Right renal pelvis (tissue), 4 donors: Measurements from ENCODE around the gene PRXL2B. TPM values are rescaled to one million over a fixed set of nuclear protein-coding genes. Genes with fewer than 3 reads are reported as not detected.
"Not testable (repeated sequence)": the region's sequence is repeated elsewhere in the genome, so short reads cannot be mapped to it uniquely, and the experiment has no call there.

ENCODE experiments used
- DNase-seq, 4 donors: peaks; one replicate each; pipeline ENCODE4 v3.0.0-alpha.2; 2013; ENCODE audit warnings: low read depth in 4 of 4, low spot score in 3 of 4, missing footprints in 1 of 4
- polyA plus RNA-seq, 4 donors: library from polyadenylated mRNA; unstranded; fragments of 120-200 nt; gene quantifications; one replicate each; pipeline ENCODE4 v1.2.1, GENCODE V29; 2013; ENCODE audit not compliant: insufficient read length in 4 of 4

Gene PRXL2B
- polyA plus RNA-seq, 4 donors, result 37.4 to 51.2 (median 39.9) TPM

GRCh38 chr1:2611031-2611501 is 24.5 kb downstream of the PRXL2B start:
- no peak for DNase-seq

- no peak for DNase-seq
Observed at GRCh38 chr1:2611621-2612437, 25.3 kb downstream of the PRXL2B start.

DNA sequence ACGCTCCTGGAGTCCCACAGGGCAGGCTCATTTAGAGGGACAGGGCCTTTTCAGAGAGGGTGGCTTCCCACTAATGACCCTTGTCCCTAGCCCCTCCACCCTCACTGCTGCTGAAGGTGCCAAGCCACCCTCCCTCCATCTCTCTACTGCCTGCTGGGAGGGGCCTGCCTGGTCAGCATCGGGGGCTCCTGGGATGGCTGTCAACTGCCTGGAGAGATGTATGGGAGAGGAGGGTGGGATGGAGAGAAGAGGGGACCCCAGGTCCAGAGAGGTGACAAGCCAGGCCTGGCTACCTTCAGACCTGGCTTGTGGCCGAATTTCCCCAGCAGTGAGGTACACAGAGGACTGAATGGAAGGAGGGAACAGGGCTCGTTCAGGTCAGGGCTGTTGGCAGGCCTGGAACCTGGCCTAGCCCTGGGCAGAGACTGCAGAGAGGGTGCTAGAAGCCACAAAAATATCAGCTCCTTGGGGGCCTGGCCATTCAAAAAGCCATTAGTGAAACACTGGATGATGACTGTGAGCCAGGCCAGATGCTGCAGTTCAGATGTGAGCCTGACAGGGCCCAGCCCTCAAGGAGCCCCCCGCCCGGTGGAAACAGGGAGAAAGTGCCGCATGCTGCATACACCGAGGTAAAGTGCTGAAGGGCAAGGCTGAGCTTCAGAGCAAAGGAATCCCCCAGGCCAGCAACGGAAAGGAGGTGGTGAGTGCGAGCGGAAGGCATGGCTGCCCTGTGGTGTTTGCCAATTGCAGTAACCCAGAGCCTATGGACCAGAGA is 26.2 kb downstream of the PRXL2B start:
- DNase-seq, result no peak

- DNase-seq, result no peak
Observed at GRCh38 chr1:2614145-2614544, 27.6 kb downstream of the PRXL2B start.

GRCh38 chr1:2617971-2618470 is 31.4 kb downstream of the PRXL2B start:
- no peak for DNase-seq

- no peak for DNase-seq
Observed at GRCh38 chr1:2623571-2624337, 37.2 kb downstream of the PRXL2B start.

GRCh38 chr1:2624735-2625300 is 38.2 kb downstream of the PRXL2B start:
- DNase-seq, result no peak

- DNase-seq, result no peak
Observed at GRCh38 chr1:2625311-2625710, 38.7 kb downstream of the PRXL2B start.

GRCh38 chr1:2625748-2626147 is 39.2 kb downstream of the PRXL2B start:
- DNase-seq, result not testable (repeated sequence)

GRCh38 chr1:2627746-2628145 is 41.2 kb downstream of the PRXL2B start:
- DNase-seq, result no peak

DNA sequence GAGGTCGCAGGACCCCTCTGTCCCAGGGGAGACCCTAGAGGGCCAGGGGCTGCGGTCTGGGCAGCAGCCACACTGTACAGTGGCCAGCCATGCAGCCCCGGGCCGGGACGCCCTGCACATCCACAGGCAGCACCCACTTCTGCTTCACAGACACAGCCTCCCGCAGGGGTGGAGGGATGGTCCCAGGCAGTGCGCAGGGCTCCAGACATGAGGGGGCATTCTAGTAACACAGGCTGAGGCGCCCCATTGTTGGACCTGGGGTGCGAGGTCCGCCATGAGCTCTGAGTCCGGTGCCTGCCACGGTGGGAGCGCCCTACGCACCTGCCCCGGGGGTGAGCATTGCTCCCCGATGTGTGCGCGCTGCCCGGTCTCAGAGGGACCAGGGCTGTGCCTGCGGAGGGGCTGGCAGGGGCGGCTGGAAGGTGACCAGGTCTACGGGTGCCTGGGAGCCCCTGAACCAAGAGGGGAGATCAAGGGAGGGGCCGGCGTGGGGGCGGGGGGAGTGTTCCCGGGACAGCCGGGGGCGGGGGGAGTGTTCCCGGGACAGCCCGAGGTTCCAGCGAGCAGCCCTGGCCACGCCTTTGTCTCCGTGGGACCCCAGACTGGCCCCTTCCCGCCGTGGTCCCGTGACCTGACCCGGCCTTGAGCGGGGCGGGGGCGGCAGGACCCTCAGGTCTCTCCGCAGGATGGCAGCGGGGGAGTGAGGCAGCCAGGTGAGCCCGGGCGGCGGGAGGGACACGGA is 41.8 kb downstream of the PRXL2B start:
- DNase-seq, result no peak

GRCh38 chr1:2628933-2629626 is 42.5 kb downstream of the PRXL2B start:
- DNase-seq, result no peak

DNA sequence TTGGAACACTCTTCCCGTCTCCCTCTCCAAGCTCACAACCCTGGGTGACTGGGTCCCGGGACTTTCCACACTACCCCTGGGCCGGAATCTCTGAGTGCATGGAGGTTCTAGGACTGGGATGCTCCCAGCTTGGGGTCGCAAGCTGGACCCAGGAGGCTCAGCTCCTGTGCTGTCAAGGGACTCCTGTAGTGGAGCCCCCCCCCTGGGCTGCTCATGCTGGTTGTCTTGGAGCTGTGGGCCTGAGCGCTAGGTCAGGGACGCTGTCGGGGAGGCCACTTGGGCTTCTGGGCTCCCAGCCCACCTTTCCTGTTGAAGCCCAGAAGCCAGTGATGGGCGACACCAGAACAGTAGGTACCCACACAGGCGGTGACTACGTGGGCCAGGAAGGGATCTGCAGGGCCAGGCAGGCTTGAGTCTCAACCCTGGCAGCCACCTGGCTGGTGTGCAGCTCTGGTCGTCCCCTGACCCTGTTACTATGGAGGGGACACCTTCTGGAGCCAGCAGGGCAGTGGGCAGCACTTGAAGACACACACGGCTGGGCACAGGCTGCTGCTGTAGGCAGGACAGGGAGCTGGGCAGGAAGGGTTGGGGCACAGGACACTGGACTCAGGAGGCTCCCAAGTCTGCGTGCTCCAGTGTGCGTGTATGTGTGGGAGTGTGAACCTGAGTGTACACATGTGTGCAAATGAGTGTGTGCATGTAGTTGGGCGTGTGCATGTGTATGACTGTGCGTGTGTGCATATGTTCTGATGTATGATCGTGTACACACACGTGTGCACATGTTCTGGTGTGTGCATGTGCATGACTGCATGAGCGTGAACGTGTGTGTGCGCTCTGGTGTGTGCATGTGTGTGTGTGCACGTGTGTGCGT is 43.3 kb downstream of the PRXL2B start:
- no peak for DNase-seq

DNA sequence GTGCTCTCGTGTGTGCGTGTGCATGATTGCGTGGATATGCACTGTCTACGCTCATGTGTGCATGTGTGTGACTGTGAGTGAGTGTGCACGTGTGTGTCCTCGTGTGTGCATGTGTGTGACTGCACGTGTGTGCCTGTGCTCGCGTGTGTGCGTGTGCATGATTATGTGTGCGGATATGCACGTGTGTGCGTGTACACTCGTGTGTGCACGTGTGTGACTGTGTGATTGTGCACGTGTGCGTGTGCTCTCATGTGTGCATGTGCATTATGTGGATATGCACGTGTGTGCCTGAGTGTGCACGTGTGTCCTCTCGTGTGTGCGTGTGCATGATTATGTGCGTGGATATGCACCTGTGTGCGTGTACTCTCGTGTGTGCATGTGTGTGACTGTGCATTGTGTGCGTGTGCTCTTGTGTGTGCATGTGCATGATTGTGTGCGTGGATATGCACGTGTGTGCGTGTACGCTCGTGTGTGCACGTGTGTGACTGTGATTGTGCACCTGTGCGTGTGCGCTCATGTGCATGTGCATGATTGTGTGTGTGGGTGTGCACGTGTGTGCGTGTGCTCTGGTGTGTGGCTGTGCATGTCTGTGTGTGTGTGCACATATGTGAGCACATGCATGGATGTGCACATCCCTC is 44.0 kb downstream of the PRXL2B start:
- no peak for DNase-seq

- DNase-seq, result no peak
Observed at GRCh38 chr1:2631136-2632050, 44.8 kb downstream of the PRXL2B start.

DNA sequence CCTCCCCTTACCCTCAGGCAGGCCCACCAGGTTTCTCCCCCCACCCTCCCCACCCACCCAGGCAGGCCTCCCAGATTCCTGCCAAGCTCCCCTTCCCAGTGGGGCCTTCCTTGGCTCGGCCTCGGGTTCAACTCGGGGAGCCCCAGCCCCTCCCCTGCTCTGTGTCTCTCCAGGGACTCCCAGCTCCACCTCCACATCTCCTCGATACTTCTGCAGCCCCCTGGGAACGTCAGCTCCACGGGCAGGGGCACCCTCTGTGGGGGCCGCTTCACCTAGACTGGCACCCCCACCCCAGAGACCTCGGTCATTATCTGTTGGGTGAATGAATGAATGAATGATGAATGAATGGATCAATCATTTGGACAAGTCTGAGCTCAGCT is 45.5 kb downstream of the PRXL2B start:
- no peak for DNase-seq
